GM18505 (cell line): ENCODE results near the gene CABP2.

ENCODE experiments used
- ATAC-seq: cut with Tn5 transposase; IDR thresholded peaks from one replicate; pipeline ENCODE4 v1.9.1; 2021; ENCODE audit not compliant: unreplicated experiment
- POLR2A ChIP-seq: IDR thresholded peaks from 4 replicates; pipeline ENCODE4 v1.6.1; 2011; ENCODE audit warnings: borderline replicate concordance; ENCODE audit not compliant: insufficient read depth, insufficient read length; ENCODE audit errors: extremely low read depth

CABP2 gene

DNA sequence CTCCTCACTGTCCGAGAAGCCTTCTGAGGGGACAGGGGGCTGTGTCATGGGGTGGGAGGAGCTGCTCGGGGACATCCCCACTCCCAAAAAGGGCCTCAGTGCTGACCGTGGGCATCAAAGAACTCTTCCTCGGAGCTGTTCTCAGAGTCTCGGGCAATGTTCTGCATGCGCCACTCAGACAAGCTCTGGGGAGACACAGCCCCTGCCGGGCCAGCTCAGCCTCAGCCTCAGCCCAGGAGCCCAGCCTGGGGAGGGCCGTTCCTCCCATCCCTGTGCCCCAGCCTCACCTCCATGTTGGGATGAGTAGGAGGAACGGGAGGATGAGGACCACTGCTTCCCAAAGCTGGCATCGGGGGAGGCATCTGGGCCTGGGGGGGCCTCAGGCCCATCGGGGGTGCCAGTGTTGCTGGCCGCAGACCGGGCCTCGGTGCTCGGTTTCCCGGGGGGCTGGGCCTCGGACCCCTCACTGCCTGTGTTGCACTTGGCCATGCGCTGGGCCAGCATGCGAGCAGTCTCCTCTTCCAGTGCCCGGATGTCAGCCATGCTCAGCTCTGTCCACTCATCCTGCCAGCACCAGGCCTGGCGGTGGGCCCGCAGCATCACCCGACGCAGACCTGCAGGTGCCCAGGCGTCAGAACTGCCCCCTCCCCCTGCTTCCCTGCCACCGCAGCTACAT, 23.3 kb downstream of the CABP2 start:
- no peak for TF ChIP-seq POLR2A
- no peak for ATAC-seq

GRCh38 chr11:67498544-67498972, 24.7 kb downstream of the CABP2 start:
- ATAC-seq: no peak
- TF ChIP-seq POLR2A: no peak

DNA sequence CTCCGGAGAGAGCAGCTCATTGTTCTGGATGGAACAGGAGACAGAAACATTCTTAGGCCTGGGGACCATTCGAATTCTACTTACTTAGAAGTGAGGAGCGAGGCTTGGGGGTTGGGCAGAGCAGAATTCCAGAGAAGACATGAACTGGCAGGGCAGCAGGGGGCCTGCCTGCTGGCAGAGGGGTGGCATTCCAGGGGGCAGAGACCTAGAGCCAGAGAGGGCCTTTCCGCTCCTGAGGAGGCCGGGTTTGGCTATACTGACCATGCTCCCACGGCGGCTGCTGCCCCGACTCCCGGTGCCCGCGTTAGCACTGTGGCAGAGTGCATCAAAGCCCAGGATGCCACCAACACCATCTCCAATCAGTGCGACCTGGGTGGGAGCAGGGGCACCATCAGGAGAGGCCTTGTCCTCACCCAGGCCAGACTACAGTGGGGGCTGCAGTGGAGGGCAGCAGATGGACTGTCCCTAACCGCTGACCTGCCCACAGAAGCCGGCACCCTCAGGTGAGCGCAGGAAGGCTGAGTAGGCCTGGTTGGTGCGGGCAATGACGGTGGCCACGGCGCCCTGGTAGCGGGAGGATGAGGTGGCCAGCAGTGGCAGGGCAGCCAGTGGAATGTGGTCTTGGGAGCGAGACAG, 25.5 kb downstream of the CABP2 start:
- TF ChIP-seq POLR2A: no peak
- no peak for ATAC-seq

DNA sequence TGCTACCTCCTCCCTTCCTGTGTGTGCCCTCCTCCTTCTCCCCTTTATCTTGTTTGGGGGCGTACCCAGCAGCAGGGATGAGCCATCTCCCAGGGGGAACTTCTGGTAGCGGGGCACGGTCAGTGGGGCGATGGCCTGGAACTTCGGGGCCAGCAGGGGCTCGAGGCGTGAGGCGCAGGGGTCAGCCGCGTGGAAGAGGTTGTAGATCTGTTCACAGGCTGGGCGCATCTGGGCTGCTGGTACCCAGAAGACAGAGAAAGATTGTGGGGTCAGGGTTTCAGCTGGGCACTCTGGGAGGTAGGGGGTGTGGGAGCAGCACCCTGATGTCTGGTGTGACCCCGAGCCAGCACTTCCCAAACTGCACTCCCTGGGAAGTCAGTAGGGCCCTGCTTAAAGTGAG, 27.1 kb downstream of the CABP2 start:
- no peak for ATAC-seq
- no peak for TF ChIP-seq POLR2A

DNA sequence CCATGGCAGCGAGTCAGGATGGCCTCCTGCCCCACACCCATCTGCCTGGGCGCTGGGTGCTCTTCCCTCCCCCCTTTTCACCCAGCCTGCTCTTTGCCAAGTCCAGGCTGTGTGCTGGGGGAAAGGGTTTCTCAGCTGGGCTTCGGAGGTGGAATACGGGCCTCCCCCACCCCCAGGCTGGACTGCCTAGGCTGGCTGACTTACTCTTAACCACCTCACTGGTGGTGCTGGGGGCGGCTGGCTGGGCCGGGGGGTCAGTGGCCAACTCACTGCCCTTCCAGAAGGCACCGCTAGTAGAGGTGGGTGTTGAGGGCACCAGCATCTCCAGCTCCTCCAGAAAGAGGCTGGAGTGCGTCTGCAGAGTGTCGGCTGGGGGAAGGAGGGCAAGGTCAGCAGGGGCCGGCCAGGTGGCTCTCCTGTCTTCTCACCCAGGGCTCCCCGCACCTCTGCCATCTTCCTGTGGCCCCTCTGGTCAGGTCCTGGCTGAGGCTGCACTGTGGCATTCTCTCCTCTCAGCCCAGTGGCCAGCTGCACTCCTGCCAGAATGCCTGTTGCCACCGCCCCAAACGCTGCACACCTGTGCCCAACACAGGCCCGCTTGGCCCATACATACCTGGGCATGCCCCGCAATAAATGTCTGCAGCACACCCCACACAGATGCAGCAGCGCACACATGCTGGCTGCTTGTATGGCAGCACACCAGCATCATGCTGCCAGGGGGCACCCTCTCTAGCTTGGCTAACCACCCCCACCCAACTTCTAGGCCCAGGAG, 27.8 kb downstream of the CABP2 start:
- no peak for ATAC-seq
- TF ChIP-seq POLR2A: no peak

DNA sequence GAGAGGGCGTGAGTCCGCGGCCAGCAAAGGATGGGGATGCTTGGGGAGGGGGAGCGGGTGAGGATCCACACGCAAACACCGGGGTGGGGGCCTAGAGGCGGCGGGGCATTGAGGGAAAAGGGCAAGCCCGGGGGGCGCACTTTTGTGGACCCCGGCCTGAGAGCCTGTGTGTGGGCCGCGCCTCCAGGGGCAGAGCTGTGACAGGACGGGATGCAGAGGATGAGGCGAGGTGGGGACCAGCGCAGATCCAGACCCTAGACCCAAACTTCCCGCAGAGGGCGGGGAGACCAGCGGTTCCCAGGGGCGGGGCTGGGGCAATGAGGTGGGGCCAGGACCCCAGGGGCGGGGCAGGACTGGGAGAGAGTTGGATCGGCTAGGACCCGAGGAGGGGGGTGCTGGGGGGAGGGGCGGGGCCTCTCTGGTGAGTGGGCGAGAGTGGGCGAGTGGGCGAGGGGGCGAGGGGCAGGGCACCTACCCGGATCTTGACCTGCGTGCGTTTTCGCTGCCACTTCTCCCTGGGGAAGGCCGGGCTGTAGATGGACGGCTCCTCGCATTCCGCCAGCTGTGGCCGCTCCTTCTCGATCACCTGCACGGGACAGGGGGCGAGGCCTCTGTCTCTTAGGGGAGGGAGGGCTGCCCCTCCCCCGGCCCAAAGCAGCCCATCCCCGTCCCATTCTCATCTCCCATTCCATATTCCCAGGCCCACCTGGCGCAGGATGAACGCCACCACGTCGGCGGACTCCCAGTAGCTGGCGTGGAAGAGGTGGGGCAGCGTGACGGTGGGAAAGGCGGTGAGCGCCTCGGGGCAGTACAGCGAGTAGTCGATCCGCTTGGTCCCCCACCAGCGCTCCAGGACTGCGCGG, 28.6 kb downstream of the CABP2 start:
- no peak for ATAC-seq
- TF ChIP-seq POLR2A: no peak

GRCh38 chr11:67493548-67494370, 29.5 kb downstream of the CABP2 start:
- TF ChIP-seq POLR2A: no peak
- ATAC-seq: no peak

DNA sequence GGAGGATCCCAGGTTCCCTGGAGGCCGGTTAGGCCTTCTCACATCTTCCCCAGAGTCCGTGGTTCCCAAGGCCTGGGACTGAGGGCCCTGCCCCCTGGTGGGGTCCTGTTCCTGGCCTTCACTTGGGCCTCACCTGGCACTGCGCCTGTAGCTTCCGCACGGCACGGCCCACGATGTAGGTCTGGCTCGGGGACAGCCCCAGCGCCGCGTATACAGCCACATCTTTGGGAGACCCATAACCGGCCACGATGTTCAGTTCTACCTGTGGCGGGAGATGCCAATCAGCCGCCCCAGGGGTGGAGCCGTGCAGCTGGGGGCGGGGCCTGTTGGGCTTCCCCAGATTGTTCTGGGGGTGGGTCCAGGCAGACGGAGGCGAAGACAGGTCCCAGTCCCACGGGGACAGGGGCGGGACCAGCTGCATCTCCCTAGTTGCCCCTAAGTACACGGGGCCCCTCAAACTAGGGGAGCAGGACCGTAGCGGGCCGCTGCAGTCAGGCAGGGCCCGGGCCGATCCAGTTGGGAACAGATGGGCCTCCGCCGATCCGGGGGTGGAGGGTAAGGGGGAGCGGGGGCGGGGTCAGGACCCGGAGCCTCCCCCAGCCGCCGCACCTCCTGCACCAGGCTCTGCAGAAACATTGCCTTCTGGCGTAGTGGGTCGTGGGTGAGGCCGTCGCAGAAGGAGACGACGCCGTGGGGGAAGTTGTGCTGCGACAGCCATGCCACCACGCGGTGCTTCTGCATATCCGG, 30.3 kb downstream of the CABP2 start:
- no peak for ATAC-seq
- no peak for TF ChIP-seq POLR2A

GRCh38 chr11:67492069-67492727, 31.0 kb downstream of the CABP2 start:
- no peak for ATAC-seq
- TF ChIP-seq POLR2A: no peak

DNA sequence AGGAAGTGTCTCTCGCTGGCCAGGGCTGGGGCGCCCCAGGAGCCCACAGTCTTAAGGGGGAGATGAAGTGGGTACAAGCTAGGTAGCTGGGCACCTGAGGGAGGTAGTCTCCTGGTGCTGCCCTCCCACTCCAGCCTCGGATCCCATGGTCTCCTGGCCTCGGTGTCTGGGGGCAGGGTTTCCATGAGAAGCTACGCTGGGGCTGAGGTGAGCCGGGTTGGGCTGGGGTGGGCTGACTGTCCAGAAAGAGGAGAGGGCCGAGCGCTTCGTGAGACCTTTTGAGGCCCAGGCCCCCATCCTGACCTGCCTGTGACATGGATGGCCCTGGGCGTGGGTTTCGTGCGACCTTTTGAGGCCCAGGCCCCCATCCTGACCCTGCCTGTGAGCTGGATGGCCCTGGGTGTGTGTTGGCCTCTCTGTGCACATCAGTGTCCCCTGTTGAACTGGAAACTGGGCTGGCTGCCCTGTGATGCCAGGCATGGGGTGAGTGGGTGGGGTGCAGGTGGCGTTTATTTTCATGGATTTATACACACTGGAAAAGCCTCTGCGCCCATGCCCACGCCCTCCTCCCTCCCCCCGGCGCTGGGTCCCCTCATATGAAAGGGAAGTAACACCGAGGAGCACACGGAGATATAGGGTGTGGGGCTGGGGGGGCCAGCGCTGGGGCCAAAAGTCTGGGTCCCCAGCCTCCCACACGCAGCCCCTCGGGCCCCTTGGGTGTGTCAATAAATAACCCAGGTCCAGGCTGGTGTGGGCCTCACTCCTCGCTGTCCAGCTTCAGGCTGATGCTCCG, 31.8 kb downstream of the CABP2 start:
- peak; percentile 28 for TF ChIP-seq POLR2A
- no peak for ATAC-seq

DNA sequence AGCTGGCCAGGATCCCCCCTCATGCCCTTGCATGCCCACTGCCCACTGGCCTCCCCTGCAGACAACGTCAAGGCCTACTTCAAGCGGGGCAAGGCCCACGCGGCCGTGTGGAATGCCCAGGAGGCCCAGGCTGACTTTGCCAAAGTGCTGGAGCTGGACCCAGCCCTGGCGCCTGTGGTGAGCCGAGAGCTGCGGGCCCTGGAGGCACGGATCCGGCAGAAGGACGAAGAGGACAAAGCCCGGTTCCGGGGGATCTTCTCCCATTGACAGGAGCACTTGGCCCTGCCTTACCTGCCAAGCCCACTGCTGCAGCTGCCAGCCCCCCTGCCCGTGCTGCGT, 32.5 kb downstream of the CABP2 start:
- no peak for ATAC-seq
- no peak for TF ChIP-seq POLR2A
